ENCODE measurements around the gene NRIP2. TPM values are rescaled to one million over a fixed set of nuclear protein-coding genes. Genes with fewer than 3 reads are reported as not detected.
A peak's percentile ranks its signal among the peaks of the same experiment; 100 is the strongest.

The NRIP2 gene
- total RNA-seq, 1 experiment from 2014 or later: not detected

- CTCF ChIA-PET: no interaction called here
- ATAC-seq: peak; percentile 54
- in situ Hi-C loops (cut with HindIII; ENCODE audit: low pct_unique_long_range_greater_than_20kb, low sequenced_read_pairs): no loop called here
These were observed 21.2 kb upstream of the NRIP2 start for GRCh38 chr12:2856051-2856450.

GRCh38 chr12:2855546-2855945 lies 20.7 kb upstream of the NRIP2 start:
- H3K9me3 ChIP-seq (ENCODE audit: control insufficient read depth, insufficient read depth, low read depth, low read length): no peaks in the 10 kb centered on the region
- POLR2A ChIA-PET: no interaction called here
- ATAC-seq: no peak
- intact Hi-C loops (cut with micrococcal nuclease; ENCODE audit: unreplicated experiment) (no loop called here), in situ Hi-C loops (cut with HindIII; ENCODE audit: low pct_unique_long_range_greater_than_20kb, low sequenced_read_pairs) (no loop called here)
- H3K4me1 ChIP-seq (ENCODE audit: control insufficient read depth, insufficient read depth, low read length): no peaks in the 10 kb centered on the region
- no peaks in the 10 kb centered on the region; the same call in 1 of the 2 replicates for H3K36me3 ChIP-seq (ENCODE audit: control insufficient read depth, insufficient read depth, low read length)
- no peak overlapping the region for H3K27ac ChIP-seq (ENCODE audit: low read length)
- no peaks in the 10 kb centered on the region for H3K27me3 ChIP-seq (ENCODE audit: control insufficient read depth, insufficient read depth, low read length)
- no peak overlapping the region for H3K4me3 ChIP-seq (ENCODE audit: low read depth in 2 of 2, low read length in 2 of 2)
- DNase-seq (ENCODE audit: low read depth, low spot score): no peak
- BruUV-seq (replicated peaks): no TSS peak
- TF ChIP-seq CTCF (IDR thresholded peaks at IDR 0.05) (no peak), REST (IDR thresholded peaks at IDR 0.05; ENCODE audit: insufficient read depth in 1 of 2, low read depth in 2 of 2, low read length in 1 of 2) (no peak), SIN3A (IDR thresholded peaks at IDR 0.05; ENCODE audit: borderline replicate concordance, insufficient read depth, low read depth, low read length) (no peak), TCF7L2 (IDR thresholded peaks at IDR 0.05; ENCODE audit: low read depth, low read length) (no peak), POLR2AphosphoS5 (IDR thresholded peaks at IDR 0.05; ENCODE audit: low read depth, low read length) (no peak)
- CTCF ChIA-PET: no interaction called here

More at GRCh38 chr12:2856051-2856450, 21.2 kb upstream of the NRIP2 start:
- intact Hi-C loops (cut with micrococcal nuclease; ENCODE audit: unreplicated experiment): no loop called here
- Histone ChIP-seq H3K4me1 (ENCODE audit: control insufficient read depth, insufficient read depth, low read length) (no peaks in the 10 kb centered on the region), H3K36me3 (ENCODE audit: control insufficient read depth, insufficient read depth, low read length) (no peaks in the 10 kb centered on the region; the same call in 1 of the 2 replicates), H3K9me3 (ENCODE audit: control insufficient read depth, insufficient read depth, low read depth, low read length) (no peaks in the 10 kb centered on the region), H3K4me3 (ENCODE audit: low read depth in 2 of 2, low read length in 2 of 2) (no peak overlapping the region), H3K27ac (ENCODE audit: low read length) (no peak overlapping the region), H3K27me3 (ENCODE audit: control insufficient read depth, insufficient read depth, low read length) (no peaks in the 10 kb centered on the region)
- BruUV-seq (replicated peaks): no TSS peak
- no peak for DNase-seq (ENCODE audit: low read depth, low spot score)
- POLR2A ChIA-PET: no interaction called here
- TF ChIP-seq POLR2AphosphoS5 (IDR thresholded peaks at IDR 0.05; ENCODE audit: low read depth, low read length) (no peak), TCF7L2 (IDR thresholded peaks at IDR 0.05; ENCODE audit: low read depth, low read length) (no peak), CTCF (IDR thresholded peaks at IDR 0.05) (no peak), REST (IDR thresholded peaks at IDR 0.05; ENCODE audit: insufficient read depth in 1 of 2, low read depth in 2 of 2, low read length in 1 of 2) (no peak), SIN3A (IDR thresholded peaks at IDR 0.05; ENCODE audit: borderline replicate concordance, insufficient read depth, low read depth, low read length) (no peak)

Data from Panc1 (cell line).